HG03469 (cell line): ENCODE results near the gene SLC35D2.

Experiments used
- ATAC-seq: cut with Tn5 transposase; IDR thresholded peaks from one replicate; pipeline ENCODE4 v1.9.1; 2021; ENCODE audit warnings: mild to moderate bottlenecking, moderate library complexity, moderate number of reproducible peaks; ENCODE audit not compliant: unreplicated experiment

Gene SLC35D2

GRCh38 chr9:96383165-96383942, at the start of gene SLC35D2:
TSS of gene SLC35D2 (minus strand) at chr9:96383711. CDS start at chr9:96383634, 77 bp downstream.
- no peak for ATAC-seq

- ATAC-seq, result no peak
Observed at GRCh38 chr9:96430377-96430776, 46.9 kb upstream of the SLC35D2 start.

DNA sequence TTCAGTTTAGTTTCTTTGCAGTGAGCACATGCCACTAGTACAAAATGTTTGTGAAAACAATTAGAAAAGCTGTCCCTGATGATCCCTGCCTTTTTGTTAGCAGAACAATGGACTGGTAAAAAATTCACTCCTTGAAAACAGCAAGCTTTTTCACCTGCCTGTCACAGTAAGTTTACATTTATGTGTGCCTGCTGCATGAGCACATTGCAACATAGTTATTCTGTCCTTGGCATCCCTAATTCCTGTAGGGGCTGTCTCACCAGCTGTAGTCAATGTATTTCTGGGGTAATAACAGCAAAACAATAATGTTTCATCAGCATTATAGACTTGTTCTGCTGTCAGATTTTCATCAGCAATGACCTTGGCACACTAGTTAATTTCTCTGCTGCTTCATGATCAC, 46.2 kb upstream of the SLC35D2 start:
- no peak for ATAC-seq

GRCh38 chr9:96425500-96426169, 42.1 kb upstream of the SLC35D2 start:
- no peak for ATAC-seq

DNA sequence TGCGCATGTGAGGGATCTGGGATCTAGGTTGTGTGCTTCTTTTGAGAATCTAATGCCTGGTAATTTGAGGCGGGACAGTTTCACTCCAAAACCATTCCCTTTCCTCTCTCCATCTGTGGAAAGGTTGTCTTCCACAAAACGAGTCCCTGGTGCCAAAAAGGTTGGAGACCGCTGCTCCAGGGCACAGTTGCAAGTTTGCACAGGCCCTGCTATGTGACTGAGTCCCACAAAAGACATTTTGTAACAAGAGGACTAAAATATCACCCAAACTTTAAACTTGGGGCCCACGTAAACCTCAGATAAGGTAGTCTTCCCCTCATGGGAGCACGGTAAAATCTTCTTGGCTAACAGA, 40.5 kb upstream of the SLC35D2 start:
- no peak for ATAC-seq

DNA sequence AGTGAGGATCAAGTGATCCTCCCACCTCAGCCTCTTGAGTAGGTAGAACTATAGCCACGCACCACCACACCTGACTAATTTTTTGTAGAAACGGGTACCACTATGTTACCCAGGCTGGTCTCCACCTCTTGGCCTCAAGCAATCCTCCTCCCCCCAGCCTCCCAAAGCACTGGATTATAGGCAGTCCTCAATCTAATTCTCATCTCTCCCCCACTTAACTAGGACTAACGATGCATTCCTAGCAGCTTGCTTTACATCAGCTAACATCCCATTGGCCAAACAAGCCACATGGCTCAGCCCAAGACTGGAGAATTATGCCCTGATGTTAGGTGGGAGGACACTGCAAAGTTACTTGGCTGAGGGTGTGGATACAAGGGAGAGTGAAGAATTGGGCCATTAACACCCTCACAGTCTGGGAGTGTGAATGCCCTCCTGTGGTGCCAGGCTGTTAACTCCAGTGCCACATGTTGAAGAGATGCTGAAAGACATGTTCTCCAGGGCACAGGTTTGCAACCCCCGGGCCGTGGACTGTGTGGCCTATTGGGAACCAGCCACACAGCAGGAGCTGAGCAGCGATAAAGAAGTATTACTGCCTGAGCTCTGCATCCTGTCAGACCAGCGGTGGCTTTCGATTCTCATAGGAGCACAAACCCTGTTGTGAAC, 39.9 kb upstream of the SLC35D2 start:
- no peak for ATAC-seq

DNA sequence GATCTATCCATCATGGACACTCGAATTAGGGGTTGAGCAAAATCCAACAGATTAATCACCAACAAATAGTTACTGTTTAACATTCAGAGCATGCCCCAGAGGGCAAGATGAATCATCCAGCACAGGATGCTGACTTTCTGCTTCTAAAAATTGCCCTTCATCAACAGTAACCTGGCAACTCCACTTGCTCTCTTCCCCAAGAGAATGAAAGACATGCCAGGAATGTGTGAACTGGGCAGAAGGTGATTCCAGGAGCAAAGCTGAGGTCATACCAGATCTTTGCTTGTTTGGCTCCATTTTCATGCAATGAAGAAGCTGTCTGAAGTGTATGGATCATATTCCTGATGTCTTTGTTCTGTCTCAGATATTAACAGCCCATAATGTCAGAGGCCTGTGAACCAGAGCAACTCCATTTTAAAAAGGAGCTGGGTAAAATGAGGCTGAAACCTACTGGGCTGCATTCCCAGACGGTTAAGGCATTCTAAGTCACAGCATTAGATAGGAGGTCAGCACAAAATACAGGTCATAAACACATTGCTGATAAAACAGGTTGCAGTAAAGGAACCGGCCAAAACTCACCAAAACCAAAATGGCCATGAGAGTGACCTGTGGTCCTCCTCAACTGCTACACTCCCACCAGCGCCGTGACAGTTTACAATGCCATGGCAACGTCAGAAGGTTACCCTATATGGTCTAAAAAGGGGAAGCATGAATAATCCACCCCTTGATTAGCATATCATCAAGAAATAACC, 37.1 kb upstream of the SLC35D2 start:
- no peak for ATAC-seq

- no peak for ATAC-seq
Observed at GRCh38 chr9:96419691-96419969, 36.1 kb upstream of the SLC35D2 start.

- ATAC-seq, result peak; percentile 21
Observed at GRCh38 chr9:96418920-96419690, 35.6 kb upstream of the SLC35D2 start.

GRCh38 chr9:96418083-96418919, 34.8 kb upstream of the SLC35D2 start, which contains the start of gene ZNF367:
TSS of gene ZNF367 (minus strand) at chr9:96418370. CDS start at chr9:96418032, 338 bp downstream.
- peak; percentile 36 for ATAC-seq

- ATAC-seq, result no peak
Observed at GRCh38 chr9:96417661-96418082, 34.2 kb upstream of the SLC35D2 start.

DNA sequence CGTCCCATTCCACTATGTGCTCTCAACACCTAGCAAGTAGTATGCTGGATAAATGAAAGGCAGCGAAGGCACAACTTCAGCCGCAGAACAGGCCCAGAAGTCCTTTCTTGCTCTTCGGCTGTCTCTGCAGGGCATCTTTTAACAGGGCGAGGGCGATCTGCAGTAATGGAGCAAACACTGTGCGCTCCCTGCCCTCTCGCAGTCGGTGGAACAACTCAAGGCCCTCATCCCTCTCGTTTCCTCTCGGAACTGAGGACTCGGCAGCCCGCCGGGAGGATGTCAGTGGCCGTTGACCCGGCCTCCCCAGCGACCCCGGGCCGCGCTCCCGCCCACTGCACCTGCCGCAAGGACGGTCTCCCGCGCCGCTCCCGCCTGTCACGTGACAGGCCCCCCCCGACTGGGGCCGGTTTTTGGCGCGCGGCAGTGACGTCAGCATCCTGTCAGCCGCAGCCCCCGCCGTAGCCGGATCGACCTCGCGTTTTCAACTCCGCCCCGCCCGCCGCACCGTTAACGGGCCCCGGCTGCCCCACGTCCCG, 33.6 kb upstream of the SLC35D2 start:
- ATAC-seq, result no peak

GRCh38 chr9:96413302-96414221, 30.1 kb upstream of the SLC35D2 start:
- no peak for ATAC-seq

- no peak for ATAC-seq
Observed at GRCh38 chr9:96412174-96412913, 28.8 kb upstream of the SLC35D2 start.

GRCh38 chr9:96411129-96411838, 27.8 kb upstream of the SLC35D2 start:
- ATAC-seq, result no peak

DNA sequence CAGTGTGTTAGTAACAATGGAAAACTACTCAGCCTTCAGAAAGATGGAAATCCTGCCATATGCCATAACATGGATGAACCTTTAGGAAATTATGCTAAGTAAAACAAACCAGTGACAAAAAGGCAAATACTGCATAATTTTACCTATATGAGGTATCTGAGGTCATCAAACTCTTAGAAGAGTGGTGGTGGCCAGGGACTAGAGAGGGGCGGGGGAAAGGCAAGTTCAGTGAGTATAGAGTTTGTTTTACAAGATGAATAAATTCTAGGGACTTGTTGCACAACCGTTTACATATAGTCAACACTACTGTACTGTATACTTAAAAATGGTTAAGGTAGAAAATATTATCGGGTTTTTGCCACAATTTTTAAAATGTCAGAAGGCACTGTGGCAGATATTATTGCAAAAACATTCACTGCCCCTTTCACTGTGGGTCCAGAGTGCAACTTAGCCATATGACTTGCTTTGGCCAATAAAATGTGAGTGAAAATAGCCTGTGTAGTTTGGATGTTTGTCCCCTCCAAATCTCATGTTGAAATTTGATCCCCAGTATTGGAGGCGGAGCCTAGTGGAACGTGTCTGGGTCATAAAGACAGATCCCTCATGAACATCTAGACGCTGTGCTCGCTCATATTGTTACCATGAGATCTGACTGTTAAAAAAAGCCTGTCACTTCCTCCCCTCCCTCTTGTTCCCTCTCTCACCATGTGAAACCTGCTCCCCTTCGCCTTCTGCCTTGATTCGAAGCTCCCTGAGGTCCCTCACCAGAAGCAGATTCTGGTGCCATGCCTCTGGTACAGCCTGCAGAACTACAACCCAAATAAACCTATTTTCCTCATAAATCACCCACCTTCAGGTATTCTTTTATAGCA, 25.1 kb upstream of the SLC35D2 start:
- no peak for ATAC-seq
